Upper lobe of left lung (tissue), 4 donors: Measurements from ENCODE around the gene ZC3H7A.
"Not testable (repeated sequence)": the region's sequence is repeated elsewhere in the genome, so short reads cannot be mapped to it uniquely, and the experiment has no call there.

Experiments
- CTCF ChIP-seq, 6 experiments: fragments of 450-650 bp in 4 of 6; fragments of 200-600 bp in 2 of 6; sonication (generic) in 2 of 6; IDR thresholded peaks; one replicate each; pipeline ENCODE4 v1.5.1; 2016 to 2019; ENCODE audit warnings: antibody characterized with exemption in 6 of 6
- EP300 ChIP-seq, 4 donors: sonication (generic); formaldehyde crosslinking; IDR thresholded peaks; one replicate each; pipeline ENCODE4 v1.5.1; 2017; ENCODE audit warnings: antibody characterized with exemption in 4 of 4, control low read depth in 2 of 4
- POLR2A ChIP-seq, 4 donors: fragments of 450-650 bp; IDR thresholded peaks; one replicate each; pipeline ENCODE4 v1.5.1; 2016 to 2017; ENCODE audit warnings: antibody characterized with exemption in 4 of 4, mild to moderate bottlenecking in 2 of 4
- POLR2AphosphoS5 ChIP-seq, 2 donors: sonication (generic); formaldehyde crosslinking; IDR thresholded peaks; one replicate each; pipeline ENCODE4 v1.5.1; 2017; ENCODE audit warnings: antibody characterized with exemption in 2 of 2

DNA sequence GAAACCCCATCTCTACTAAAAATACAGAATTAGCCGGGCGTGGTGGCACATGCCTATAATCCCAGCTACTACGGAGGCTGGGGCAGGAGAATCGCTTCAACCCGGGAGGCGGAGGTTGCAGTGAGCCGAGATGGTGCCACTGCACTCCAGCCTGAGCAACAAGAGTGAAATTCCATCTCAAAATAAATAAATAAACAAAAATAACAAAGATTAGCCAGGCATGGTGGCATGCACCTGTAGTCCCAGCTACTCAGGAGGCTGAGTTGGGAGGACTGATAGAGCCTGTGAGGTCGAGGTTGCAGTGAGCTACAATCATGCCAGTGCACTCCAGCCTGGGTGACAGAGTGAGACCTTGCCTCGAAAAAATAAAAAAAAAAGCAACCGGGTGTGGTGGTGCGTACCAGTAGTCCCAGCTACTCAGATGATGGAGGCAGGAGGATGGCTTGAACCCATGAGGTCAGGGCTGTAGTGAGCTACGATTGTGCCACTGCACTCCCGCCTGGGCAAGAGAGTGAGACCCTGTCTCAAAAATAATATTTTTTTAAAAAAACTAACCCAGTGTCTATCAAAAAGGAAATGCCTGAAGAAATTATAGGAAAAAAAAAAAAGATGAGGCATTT lies 12.0 kb downstream of the ZC3H7A start:
- not testable (repeated sequence) for TF ChIP-seq POLR2AphosphoS5, POLR2A, CTCF, EP300 (IDR thresholded peaks at IDR 0.05)
